Measurements from ENCODE around the gene IDNK. TPM values are rescaled to one million over a fixed set of nuclear protein-coding genes. Genes with fewer than 3 reads are reported as not detected.

The IDNK gene
- total RNA-seq, 1 experiment from 2014 or later: 0.50 TPM

- DNase-seq (ENCODE audit: low spot score): no peak
- H3K27ac Mint-ChIP-seq: no peak overlapping the region
- peaks cover 54% of the 10 kb centered on the region for H3K36me3 Mint-ChIP-seq
- H3K9me3 Mint-ChIP-seq: peaks cover 15% of the 10 kb centered on the region
- ChIA-PET POLR2A (no interaction called here), CTCF (no interaction called here)
- H3K4me3 Mint-ChIP-seq: no peak overlapping the region
- peaks cover 6% of the 10 kb centered on the region for H3K4me1 Mint-ChIP-seq
- ATAC-seq: no peak
- TF ChIP-seq NR2C2 (CRISPR knock-in tag; IDR thresholded peaks at IDR 0.05) (no peak), CDX4 (CRISPR knock-in tag; IDR thresholded peaks at IDR 0.05; ENCODE audit: borderline replicate concordance) (no peak), KAT7 (CRISPR knock-in tag; IDR thresholded peaks at IDR 0.05; ENCODE audit: borderline replicate concordance) (no peak), FOXP4 (CRISPR knock-in tag; IDR thresholded peaks at IDR 0.05) (no peak), ZBTB21 (CRISPR knock-in tag; IDR thresholded peaks at IDR 0.05; ENCODE audit: borderline replicate concordance) (no peak), ZNF396 (CRISPR knock-in tag; IDR thresholded peaks at IDR 0.05; ENCODE audit: borderline replicate concordance) (no peak), PREB (CRISPR knock-in tag; IDR thresholded peaks at IDR 0.05; ENCODE audit: borderline replicate concordance) (no peak), ZNF281 (CRISPR knock-in tag; IDR thresholded peaks at IDR 0.05) (no peak), SP1 (CRISPR knock-in tag; conservative IDR thresholded peaks at IDR 0.05) (no peak), RORB (CRISPR knock-in tag; IDR thresholded peaks at IDR 0.05) (no peak), SMAD3 (CRISPR knock-in tag; IDR thresholded peaks at IDR 0.05; ENCODE audit: borderline replicate concordance) (no peak), MXD4 (CRISPR knock-in tag; IDR thresholded peaks at IDR 0.05; ENCODE audit: borderline replicate concordance) (no peak), JAZF1 (CRISPR knock-in tag; IDR thresholded peaks at IDR 0.05) (no peak)
- TF ChIP-seq, protein P1, sequence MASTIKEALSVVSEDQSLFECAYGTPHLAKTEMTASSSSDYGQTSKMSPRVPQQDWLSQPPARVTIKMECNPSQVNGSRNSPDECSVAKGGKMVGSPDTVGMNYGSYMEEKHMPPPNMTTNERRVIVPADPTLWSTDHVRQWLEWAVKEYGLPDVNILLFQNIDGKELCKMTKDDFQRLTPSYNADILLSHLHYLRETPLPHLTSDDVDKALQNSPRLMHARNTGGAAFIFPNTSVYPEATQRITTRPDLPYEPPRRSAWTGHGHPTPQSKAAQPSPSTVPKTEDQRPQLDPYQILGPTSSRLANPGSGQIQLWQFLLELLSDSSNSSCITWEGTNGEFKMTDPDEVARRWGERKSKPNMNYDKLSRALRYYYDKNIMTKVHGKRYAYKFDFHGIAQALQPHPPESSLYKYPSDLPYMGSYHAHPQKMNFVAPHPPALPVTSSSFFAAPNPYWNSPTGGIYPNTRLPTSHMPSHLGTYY (CRISPR knock-in tag; IDR thresholded peaks at IDR 0.05): no peak
- TF ChIP-seq, protein P2, sequence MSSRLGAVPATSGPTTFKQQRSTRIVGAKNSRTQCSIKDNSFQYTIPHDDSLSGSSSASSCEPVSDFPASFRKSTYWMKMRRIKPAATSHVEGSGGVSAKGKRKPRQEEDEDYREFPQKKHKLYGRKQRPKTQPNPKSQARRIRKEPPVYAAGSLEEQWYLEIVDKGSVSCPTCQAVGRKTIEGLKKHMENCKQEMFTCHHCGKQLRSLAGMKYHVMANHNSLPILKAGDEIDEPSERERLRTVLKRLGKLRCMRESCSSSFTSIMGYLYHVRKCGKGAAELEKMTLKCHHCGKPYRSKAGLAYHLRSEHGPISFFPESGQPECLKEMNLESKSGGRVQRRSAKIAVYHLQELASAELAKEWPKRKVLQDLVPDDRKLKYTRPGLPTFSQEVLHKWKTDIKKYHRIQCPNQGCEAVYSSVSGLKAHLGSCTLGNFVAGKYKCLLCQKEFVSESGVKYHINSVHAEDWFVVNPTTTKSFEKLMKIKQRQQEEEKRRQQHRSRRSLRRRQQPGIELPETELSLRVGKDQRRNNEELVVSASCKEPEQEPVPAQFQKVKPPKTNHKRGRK (CRISPR knock-in tag; IDR thresholded peaks at IDR 0.05; ENCODE audit: borderline replicate concordance): no peak
- H3K27me3 Mint-ChIP-seq (ENCODE audit: low read depth): no peaks in the 10 kb centered on the region
These were observed 32.5 kb downstream of the IDNK start for GRCh38 chr9:83655433-83655832.

GRCh38 chr9:83656032-83656680 lies 33.2 kb downstream of the IDNK start:
- H3K4me1 Mint-ChIP-seq: peaks cover 6% of the 10 kb centered on the region
- DNase-seq (ENCODE audit: low spot score) (no peak), ATAC-seq (no peak)
- peaks cover 54% of the 10 kb centered on the region for H3K36me3 Mint-ChIP-seq
- ChIA-PET POLR2A (no interaction called here), CTCF (no interaction called here)
- peaks cover 15% of the 10 kb centered on the region for H3K9me3 Mint-ChIP-seq
- H3K4me3 Mint-ChIP-seq: no peak overlapping the region
- no peak overlapping the region for H3K27ac Mint-ChIP-seq
- no peaks in the 10 kb centered on the region for H3K27me3 Mint-ChIP-seq (ENCODE audit: low read depth)
- TF ChIP-seq PREB (CRISPR knock-in tag; IDR thresholded peaks at IDR 0.05; ENCODE audit: borderline replicate concordance): no peak
- TF ChIP-seq CREM (CRISPR knock-in tag; IDR thresholded peaks at IDR 0.05): no peak
- TF ChIP-seq TEAD1 (CRISPR knock-in tag; IDR thresholded peaks at IDR 0.05): no peak
- TF ChIP-seq CBFB (CRISPR knock-in tag; IDR thresholded peaks at IDR 0.05; ENCODE audit: low read depth): no peak
- no peak for TF ChIP-seq NR2C2 (CRISPR knock-in tag; IDR thresholded peaks at IDR 0.05)
- TF ChIP-seq, protein P3, sequence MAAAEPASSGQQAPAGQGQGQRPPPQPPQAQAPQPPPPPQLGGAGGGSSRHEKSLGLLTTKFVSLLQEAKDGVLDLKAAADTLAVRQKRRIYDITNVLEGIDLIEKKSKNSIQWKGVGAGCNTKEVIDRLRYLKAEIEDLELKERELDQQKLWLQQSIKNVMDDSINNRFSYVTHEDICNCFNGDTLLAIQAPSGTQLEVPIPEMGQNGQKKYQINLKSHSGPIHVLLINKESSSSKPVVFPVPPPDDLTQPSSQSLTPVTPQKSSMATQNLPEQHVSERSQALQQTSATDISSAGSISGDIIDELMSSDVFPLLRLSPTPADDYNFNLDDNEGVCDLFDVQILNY (CRISPR knock-in tag; IDR thresholded peaks at IDR 0.05): no peak
- TF ChIP-seq ZMAT4 (CRISPR knock-in tag; IDR thresholded peaks at IDR 0.05): no peak
- TF ChIP-seq ATF1 (CRISPR knock-in tag; IDR thresholded peaks at IDR 0.05): no peak
- TF ChIP-seq KAT7 (CRISPR knock-in tag; IDR thresholded peaks at IDR 0.05; ENCODE audit: borderline replicate concordance): no peak

Measured in WTC11 (cell line).